HG02852 (cell line): Measurements from ENCODE around the gene ENTR1.
"Not testable (repeated sequence)": the region's sequence is repeated elsewhere in the genome, so short reads cannot be mapped to it uniquely, and the experiment has no call there.

Experiments used
- ATAC-seq: cut with Tn5 transposase; IDR thresholded peaks from one replicate; pipeline ENCODE4 v1.9.1; 2021; ENCODE audit warnings: mild to moderate bottlenecking, moderate library complexity; ENCODE audit not compliant: unreplicated experiment

Gene ENTR1

GRCh38 chr9:136421791-136422190 is 11.4 kb upstream of the ENTR1 start:
- no peak for ATAC-seq

GRCh38 chr9:136419092-136419420 is 8.6 kb upstream of the ENTR1 start:
- ATAC-seq, result no peak

DNA sequence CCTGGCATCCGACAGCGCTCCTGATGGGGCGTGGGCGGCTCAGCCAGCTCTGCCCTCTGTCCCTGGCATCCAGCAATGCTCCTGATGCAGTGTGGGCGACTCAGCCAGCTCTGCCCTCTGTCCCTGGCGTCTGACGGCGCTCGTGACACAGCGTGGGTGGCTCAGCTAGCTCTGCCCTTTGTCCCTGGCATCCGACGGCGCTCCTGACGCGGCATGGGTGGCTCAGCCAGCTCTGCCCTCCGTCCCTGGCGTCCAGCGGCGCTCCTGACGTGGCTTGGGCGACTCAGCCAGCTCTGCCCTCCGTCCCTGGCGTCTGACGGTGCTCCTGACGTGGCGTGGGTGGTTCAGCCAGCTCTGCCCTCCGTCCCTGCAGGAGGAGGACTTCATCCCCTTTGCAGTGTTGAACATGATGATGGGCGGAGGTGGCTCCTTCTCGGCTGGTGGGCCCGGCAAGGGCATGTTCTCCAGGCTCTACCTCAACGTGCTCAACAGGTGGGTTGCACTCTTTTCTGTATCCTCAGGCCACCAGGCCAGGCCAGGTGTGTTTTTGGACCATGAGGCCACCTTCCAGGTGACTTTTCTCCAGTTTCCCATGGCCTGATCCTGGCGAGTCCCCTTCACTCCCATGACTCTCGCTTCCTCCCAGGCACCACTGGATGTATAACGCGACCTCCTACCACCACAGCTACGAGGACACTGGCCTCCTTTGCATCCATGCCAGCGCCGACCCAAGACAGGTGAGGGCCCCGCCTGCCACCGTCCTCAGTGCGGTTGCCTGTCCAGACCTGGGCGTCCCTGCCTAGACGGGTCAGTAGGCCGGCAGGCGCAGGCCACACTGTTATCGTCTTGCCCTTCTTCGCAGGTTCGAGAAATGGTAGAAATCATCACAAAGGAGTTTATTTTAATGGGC is 8.0 kb upstream of the ENTR1 start:
- ATAC-seq, result no peak

- no peak for ATAC-seq
Measured at GRCh38 chr9:136416914-136417313, 6.5 kb upstream of the ENTR1 start.

DNA sequence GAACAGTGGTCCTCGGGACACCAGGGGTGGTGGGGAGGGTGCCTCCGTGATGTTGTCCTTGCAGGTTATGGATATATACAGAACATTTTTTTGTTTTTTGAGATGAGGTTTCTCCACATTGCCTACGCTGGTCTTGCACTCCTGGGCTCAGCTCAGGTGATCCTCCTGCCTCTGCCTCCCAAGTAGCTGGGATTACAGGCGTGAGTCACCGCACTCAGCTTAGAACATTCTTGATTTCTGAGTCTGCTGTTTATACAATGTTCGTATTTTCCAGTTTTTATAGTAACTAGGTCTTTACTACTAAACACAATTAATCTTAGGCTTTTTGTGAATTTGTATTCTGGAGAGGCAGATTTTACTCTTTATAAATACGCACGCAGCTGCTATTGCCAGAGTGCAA is 6.0 kb upstream of the ENTR1 start:
- no peak for ATAC-seq

DNA sequence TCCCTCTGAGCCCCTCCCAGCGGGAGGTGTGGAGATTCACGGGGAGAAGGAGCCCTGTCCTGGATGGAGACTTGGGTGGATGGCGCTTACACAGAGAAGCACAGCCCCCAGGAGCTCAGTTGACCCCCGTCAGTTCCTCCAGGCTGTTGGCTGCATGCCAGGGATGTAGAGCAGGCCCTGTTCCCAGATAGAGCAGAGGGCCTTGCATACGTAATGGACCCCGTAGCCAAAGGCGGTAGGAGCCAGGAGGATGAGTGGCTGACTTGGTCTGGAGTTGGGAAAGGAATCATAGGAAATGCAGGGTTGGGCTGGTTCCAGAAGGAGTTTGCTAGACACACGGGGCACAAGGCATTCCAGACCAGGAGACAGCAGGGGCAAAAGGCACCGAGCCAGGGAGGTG is 2.5 kb upstream of the ENTR1 start:
- no peak for ATAC-seq

- ATAC-seq, result no peak
Measured at GRCh38 chr9:136411378-136411777, 964 bp upstream of the ENTR1 start.

DNA sequence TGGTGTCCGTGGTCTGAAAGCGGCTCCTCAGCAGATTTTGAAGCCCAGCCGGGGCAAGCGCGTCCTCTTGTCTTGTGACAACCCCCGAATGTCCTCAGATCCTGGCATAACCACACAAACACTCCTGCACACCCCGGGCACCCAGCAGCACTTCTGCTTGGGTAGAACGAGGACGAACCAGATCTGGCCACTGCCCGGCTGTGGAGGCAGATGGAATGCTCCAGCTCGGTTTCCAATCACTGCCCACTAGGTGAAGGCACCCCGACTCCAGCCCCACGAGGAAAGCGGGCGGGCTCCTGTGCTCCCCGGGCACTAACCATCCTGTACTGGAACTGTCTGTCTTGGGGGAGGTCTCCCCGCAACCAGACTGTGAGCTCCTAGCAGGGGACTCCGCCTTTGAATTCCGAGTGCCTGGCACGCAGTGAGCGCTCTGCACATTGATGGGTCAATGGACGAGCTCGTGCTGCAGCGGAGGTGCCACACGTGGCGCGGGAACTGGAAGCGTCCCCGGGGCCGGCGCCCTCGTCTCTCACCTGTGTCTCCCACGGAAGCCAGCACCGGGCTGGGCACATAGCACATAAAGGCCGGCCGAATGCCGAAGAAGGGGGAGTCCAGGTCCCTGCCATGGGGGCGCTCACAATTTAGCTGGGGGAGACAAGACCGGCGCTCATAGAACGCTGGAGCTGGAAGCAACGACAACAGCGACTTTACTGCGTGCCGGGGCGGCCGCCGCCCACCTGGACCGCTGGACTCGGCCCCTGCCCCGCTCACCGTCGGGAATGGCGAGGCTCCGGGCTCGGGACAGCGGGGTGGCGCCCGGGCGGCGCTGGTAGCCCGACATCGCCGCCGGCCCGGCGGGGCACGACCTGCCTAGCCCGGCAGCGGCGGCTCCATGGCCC is 608 bp downstream of the ENTR1 start:
- peak; percentile 23 for ATAC-seq

DNA sequence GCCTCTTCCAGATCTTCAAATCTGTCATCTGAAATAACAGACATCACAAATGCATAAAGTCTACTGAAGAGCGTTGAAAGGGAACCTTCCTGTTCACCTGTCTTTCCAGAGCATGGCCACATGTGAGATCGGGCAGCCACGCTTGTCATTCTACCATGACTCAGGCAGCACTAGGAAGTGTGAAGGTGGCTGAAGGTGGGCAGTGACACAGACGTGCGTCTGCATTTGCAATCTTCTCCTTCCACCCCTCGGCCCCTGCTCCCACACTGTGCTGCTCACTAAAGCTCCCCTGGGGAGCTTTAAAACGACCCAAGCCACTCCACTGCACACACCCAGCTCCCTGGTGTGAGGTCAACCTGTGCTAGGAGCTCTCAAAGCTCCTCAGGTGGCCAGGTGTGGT is 2.5 kb downstream of the ENTR1 start:
- no peak for ATAC-seq

GRCh38 chr9:136407061-136407460 is 3.4 kb downstream of the ENTR1 start:
- ATAC-seq, result not testable (repeated sequence)

DNA sequence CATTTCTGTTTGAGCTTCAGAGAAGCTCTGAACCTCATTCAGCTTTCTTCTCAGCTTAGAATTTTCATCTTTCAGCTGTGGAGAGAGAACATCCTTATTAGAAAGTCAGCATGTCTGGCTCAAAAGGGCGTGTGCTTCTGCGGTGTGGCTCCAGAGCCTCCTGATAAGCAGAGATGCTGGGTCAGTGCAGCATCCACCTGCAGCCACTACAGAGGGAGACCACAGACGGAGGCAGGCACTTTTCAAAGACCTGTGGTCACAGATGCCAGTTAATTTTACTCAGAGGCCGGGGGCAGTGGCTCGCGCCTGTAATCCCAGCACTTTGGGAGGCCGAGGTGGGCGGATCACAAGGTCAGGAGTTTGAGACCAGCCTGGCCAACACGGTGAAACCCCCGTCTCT is 4.5 kb downstream of the ENTR1 start:
- not testable (repeated sequence) for ATAC-seq

DNA sequence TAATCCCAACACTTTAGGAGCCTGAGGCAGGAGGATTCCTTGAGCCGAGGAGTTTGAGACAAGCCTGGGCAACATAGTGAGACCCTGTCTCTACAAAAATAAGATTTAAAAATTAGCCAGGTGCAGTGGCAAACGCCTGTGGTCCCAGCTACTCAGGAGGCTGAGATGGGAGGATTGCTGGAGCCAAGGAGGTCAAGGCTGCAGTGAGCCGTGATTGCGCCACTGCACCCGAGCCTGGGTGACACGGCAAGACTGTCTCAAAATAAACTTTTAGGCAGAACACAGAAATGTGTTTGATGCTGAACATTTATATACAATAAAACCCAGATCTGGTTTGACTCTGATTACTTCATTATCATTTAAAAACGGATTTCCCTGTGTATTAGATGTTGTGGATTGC is 4.9 kb downstream of the ENTR1 start:
- ATAC-seq, result no peak

GRCh38 chr9:136404801-136405136 is 5.6 kb downstream of the ENTR1 start:
- no peak for ATAC-seq

- ATAC-seq, result no peak
Measured at GRCh38 chr9:136403915-136404800, 6.3 kb downstream of the ENTR1 start.

GRCh38 chr9:136403538-136403914 is 6.9 kb downstream of the ENTR1 start:
- no peak for ATAC-seq

GRCh38 chr9:136402067-136402466 is 8.3 kb downstream of the ENTR1 start:
- no peak for ATAC-seq

DNA sequence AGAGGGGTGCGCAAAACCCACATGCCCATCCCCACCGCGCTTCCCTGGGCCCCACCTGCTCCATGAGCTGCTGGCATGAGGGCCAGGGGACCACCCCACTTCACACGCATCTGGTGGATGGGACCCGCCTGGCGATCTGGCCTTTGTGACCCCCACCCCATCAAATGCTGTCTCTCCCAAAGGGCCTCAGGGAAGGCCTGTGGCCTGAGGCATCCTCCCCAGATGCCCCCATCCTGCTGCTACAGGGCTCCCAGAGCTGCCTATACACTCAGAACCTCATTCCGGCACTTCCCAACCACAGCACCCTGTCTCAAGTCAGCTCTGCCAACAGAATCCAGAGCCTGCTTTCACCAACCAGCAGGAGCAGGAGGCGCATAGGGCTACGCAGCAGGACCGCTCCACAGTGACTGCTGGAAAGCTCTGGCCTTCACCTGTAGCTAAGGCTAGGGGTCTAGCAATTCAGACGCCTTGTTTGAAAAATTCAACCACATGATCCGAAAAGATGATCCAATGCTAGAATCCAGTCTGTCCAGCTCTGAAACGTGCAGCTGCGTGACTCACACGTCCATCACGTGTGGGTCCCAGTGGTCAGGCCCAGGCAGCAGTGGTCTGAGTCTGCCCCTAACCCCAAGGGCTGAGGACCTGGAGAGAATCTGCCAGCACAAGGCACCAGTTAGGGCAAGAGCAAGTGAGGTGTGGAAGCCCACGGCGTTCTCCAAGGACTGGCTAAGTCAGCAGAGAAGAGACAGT is 9.1 kb downstream of the ENTR1 start:
- no peak for ATAC-seq

GRCh38 chr9:136400038-136400834 is 10.2 kb downstream of the ENTR1 start, which contains the start of gene SNAPC4:
SNAPC4 (minus strand) TSS chr9:136400170; CDS start chr9:136398428, 1,742 bp downstream.
- peak; percentile 70 for ATAC-seq
